ENCODE results near the gene STK4. TPM values are rescaled to one million over a fixed set of nuclear protein-coding genes. Genes with fewer than 3 reads are reported as not detected.

STK4 gene
- total RNA-seq, 1 donor from 2014 or later: 147 TPM

DNA sequence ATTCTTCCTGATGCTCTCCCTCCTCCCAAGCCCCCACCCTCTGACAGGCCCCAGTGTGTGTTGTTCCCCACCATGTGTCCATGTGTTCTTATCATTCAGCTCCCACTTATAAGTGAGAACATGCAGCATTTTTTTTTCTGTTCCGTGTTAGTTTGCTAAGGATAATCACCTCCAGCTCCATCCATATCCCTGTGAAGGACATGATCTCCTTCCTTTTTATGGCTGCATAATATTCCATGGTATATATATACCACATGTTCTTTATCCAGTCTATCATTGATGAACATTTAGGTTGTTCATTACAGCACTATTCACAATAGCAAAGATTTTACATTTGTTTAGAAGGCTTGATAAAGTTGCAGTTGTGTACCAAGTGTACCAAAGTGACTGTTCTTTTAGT lies 76.7 kb downstream of the STK4 start:
- Mint-ChIP-seq H3K4me3 (ENCODE audit: low read depth) (no peak overlapping the region), H3K9me3 (no peaks in the 10 kb centered on the region), H3K27me3 (ENCODE audit: low read depth) (no peaks in the 10 kb centered on the region), H3K4me1 (ENCODE audit: low read depth) (peaks cover 31% of the 10 kb centered on the region), H3K27ac (no peak overlapping the region), H3K36me3 (ENCODE audit: low read depth) (peaks cover 65% of the 10 kb centered on the region)
- intact Hi-C loops (cut with micrococcal nuclease): no loop called here
- no peak for DNase-seq (ENCODE audit: low spot score)

- H3K4me1 Mint-ChIP-seq (ENCODE audit: low read depth): peaks cover 34% of the 10 kb centered on the region
- DNase-seq (ENCODE audit: low spot score): no peak
- H3K27ac Mint-ChIP-seq: peak overlapping the region; percentile 66
- intact Hi-C loops (cut with micrococcal nuclease): loop anchor here (1.0 kb wide), 1 partner anchor 52 kb away; no protein-coding TSS in a partner anchor
- H3K9me3 Mint-ChIP-seq: no peaks in the 10 kb centered on the region
- no peak overlapping the region for H3K4me3 Mint-ChIP-seq (ENCODE audit: low read depth)
- no peaks in the 10 kb centered on the region for H3K27me3 Mint-ChIP-seq (ENCODE audit: low read depth)
- H3K36me3 Mint-ChIP-seq (ENCODE audit: low read depth): peaks cover 73% of the 10 kb centered on the region
Measured at GRCh38 chr20:45044084-45044573, 77.8 kb downstream of the STK4 start.

DNA sequence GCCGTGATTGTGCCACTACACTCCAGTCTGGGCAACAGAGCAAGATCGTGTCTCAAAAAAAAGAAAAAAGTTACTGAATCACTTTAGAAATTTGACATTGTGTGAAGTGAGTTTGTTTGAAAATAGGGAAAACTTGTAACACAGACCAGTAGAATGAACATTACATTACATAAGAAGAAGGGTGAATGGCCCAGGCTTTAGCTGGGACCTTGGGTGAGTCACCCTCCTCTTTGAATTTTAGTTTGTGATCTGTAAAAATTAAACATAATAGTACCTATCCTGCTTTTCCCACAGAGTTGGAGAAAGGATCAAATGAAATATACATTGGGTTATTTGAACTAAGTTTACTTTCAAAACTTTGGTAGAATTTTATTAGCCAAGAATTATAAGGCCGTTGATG lies 78.3 kb downstream of the STK4 start:
- H3K27me3 Mint-ChIP-seq (ENCODE audit: low read depth): no peaks in the 10 kb centered on the region
- intact Hi-C loops (cut with micrococcal nuclease): loop anchor here (1.0 kb wide), 1 partner anchor 52 kb away; no protein-coding TSS in a partner anchor
- H3K36me3 Mint-ChIP-seq (ENCODE audit: low read depth): peaks cover 75% of the 10 kb centered on the region
- H3K9me3 Mint-ChIP-seq: no peaks in the 10 kb centered on the region
- no peak overlapping the region for H3K27ac Mint-ChIP-seq
- H3K4me1 Mint-ChIP-seq (ENCODE audit: low read depth): peaks cover 37% of the 10 kb centered on the region
- H3K4me3 Mint-ChIP-seq (ENCODE audit: low read depth): no peak overlapping the region
- DNase-seq (ENCODE audit: low spot score): no peak

GRCh38 chr20:45047581-45048119 lies 81.3 kb downstream of the STK4 start:
- peaks cover 39% of the 10 kb centered on the region for H3K4me1 Mint-ChIP-seq (ENCODE audit: low read depth)
- intact Hi-C loops (cut with micrococcal nuclease): no loop called here

DNA sequence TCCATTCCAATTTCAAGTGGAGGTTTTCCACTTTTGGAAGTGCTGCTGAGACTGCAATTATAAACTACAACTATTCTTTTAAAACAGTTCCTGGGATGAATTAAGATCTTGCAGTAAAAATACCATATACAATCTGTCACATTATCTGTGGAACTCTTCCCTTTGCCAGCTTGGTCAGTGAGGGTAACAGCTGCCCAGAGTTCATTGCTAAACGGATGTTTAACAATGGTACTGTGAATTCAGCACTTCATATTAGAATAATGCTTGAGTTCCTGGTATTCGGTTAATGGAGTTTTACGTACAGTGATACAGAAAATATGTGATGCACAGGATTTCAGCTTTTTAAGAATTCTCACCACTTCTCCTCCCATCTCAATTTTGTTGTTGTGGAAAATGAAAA lies 83.1 kb downstream of the STK4 start:
- no peak for DNase-seq (ENCODE audit: low spot score)
- H3K36me3 Mint-ChIP-seq (ENCODE audit: low read depth): peaks cover 66% of the 10 kb centered on the region
- peaks cover 48% of the 10 kb centered on the region for H3K4me1 Mint-ChIP-seq (ENCODE audit: low read depth)
- H3K9me3 Mint-ChIP-seq: no peaks in the 10 kb centered on the region
- peak overlapping the region; percentile 83 for H3K27ac Mint-ChIP-seq
- H3K4me3 Mint-ChIP-seq (ENCODE audit: low read depth): peak overlapping the region; percentile 54
- intact Hi-C loops (cut with micrococcal nuclease): no loop called here
- no peaks in the 10 kb centered on the region for H3K27me3 Mint-ChIP-seq (ENCODE audit: low read depth)

More at GRCh38 chr20:45047581-45048119, 81.3 kb downstream of the STK4 start:
- Mint-ChIP-seq H3K9me3 (no peaks in the 10 kb centered on the region), H3K4me3 (ENCODE audit: low read depth) (no peak overlapping the region), H3K27ac (no peak overlapping the region), H3K27me3 (ENCODE audit: low read depth) (no peaks in the 10 kb centered on the region), H3K36me3 (ENCODE audit: low read depth) (peaks cover 66% of the 10 kb centered on the region)
- DNase-seq (ENCODE audit: low spot score): no peak

- peaks cover 50% of the 10 kb centered on the region for H3K4me1 Mint-ChIP-seq (ENCODE audit: low read depth)
- H3K9me3 Mint-ChIP-seq: no peaks in the 10 kb centered on the region
- intact Hi-C loops (cut with micrococcal nuclease): loop anchor here (5.0 kb wide), 1 partner anchor 83 kb away; the partner anchor contains the start of gene STK4
- H3K4me3 Mint-ChIP-seq (ENCODE audit: low read depth): peak overlapping the region; percentile 54
- H3K27me3 Mint-ChIP-seq (ENCODE audit: low read depth): no peaks in the 10 kb centered on the region
- peaks cover 71% of the 10 kb centered on the region for H3K36me3 Mint-ChIP-seq (ENCODE audit: low read depth)
- peak overlapping the region; percentile 83 for H3K27ac Mint-ChIP-seq
- DNase-seq (ENCODE audit: low spot score): no peak
Measured at GRCh38 chr20:45049904-45050471, 83.7 kb downstream of the STK4 start.

DNA sequence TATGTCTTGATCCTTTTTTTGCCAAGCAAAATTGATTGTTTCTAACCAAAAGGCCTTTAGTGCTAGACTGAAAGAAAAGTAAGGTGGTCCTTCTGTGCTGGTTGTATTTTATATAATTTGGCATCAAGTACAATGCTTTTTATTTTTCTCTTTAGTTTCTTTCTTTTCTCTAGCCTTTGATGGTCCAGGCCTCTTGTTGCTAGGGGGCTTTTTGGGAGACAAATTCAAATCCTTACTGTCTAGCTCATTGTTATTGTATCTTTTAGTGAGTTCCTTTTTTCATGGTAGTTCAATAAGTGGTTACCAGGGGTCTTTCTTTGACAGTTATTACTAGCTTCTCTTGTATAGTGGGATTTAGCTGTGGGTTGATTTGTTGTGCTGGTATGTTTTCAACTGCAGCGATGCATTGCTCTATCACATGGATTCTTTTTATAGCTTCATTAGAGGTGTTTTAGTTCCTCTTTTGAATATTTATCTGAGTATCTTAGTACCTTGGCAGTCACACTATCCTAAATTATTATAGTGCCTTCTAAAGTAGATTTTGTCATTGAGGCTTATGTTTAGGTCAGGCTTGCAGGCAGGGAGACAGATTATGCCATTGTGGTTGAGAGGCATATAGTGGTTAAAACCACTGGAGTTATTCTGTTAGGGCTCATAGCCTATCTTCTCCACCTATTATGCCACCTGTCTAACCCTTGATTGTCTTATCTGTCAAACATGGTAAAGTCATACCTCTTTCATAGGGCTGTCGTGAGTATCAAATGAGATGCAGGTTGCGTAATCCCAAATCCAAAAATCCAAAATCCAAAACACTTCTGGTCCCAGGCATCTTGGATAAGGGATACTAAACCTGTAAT lies 85.1 kb downstream of the STK4 start:
- Mint-ChIP-seq H3K27ac (peak overlapping the region; percentile 0), H3K36me3 (ENCODE audit: low read depth) (peaks cover 76% of the 10 kb centered on the region), H3K9me3 (no peaks in the 10 kb centered on the region), H3K4me1 (ENCODE audit: low read depth) (peaks cover 58% of the 10 kb centered on the region), H3K4me3 (ENCODE audit: low read depth) (no peak overlapping the region), H3K27me3 (ENCODE audit: low read depth) (no peaks in the 10 kb centered on the region)
- intact Hi-C loops (cut with micrococcal nuclease): loop anchor here (5.0 kb wide), 1 partner anchor 84 kb away; the partner anchor contains the start of gene STK4
- no peak for DNase-seq (ENCODE audit: low spot score)

- peaks cover 76% of the 10 kb centered on the region for H3K36me3 Mint-ChIP-seq (ENCODE audit: low read depth)
- peak overlapping the region; percentile 73 for H3K27ac Mint-ChIP-seq
- no peak for DNase-seq (ENCODE audit: low spot score)
- H3K4me3 Mint-ChIP-seq (ENCODE audit: low read depth): no peak overlapping the region
- peaks cover 56% of the 10 kb centered on the region for H3K4me1 Mint-ChIP-seq (ENCODE audit: low read depth)
- H3K9me3 Mint-ChIP-seq: no peaks in the 10 kb centered on the region
- no peaks in the 10 kb centered on the region for H3K27me3 Mint-ChIP-seq (ENCODE audit: low read depth)
- intact Hi-C loops (cut with micrococcal nuclease): loop anchor here (5.0 kb wide), 1 partner anchor 86 kb away; the partner anchor contains the start of gene STK4
Measured at GRCh38 chr20:45052698-45053429, 86.6 kb downstream of the STK4 start.

GRCh38 chr20:45053430-45054351 lies 87.4 kb downstream of the STK4 start:
- Mint-ChIP-seq H3K4me3 (ENCODE audit: low read depth) (no peak overlapping the region), H3K27me3 (ENCODE audit: low read depth) (no peaks in the 10 kb centered on the region), H3K27ac (peak overlapping the region; percentile 73), H3K9me3 (no peaks in the 10 kb centered on the region), H3K4me1 (ENCODE audit: low read depth) (peaks cover 62% of the 10 kb centered on the region), H3K36me3 (ENCODE audit: low read depth) (peaks cover 77% of the 10 kb centered on the region)
- no peak for DNase-seq (ENCODE audit: low spot score)
- intact Hi-C loops (cut with micrococcal nuclease): loop anchor here (5.0 kb wide), 1 partner anchor 86 kb away; the partner anchor contains the start of gene STK4

DNA sequence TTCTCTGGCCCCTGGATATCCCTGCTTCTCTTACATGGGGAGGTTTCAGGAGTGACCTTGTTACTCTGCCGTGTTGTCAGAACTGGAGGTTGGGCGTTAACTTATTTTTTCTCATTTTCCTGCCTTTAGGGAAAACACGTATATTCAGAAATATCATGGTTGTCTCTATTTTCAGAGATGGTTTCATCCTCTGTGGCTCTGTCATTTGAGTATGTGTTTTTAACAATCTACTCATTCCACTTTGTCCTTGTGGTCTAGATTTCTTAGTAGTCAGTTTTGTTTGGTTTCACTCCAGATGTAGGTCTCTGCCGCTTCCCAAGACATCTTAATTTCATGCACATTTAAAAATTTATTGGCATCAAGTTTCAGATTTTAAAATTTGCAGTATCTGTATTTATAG lies 88.7 kb downstream of the STK4 start:
- peaks cover 76% of the 10 kb centered on the region for H3K36me3 Mint-ChIP-seq (ENCODE audit: low read depth)
- no peak overlapping the region for H3K4me3 Mint-ChIP-seq (ENCODE audit: low read depth)
- H3K9me3 Mint-ChIP-seq: no peaks in the 10 kb centered on the region
- DNase-seq (ENCODE audit: low spot score): no peak
- intact Hi-C loops (cut with micrococcal nuclease): no loop called here
- peak overlapping the region; percentile 33 for H3K27ac Mint-ChIP-seq
- H3K4me1 Mint-ChIP-seq (ENCODE audit: low read depth): peaks cover 57% of the 10 kb centered on the region
- no peaks in the 10 kb centered on the region for H3K27me3 Mint-ChIP-seq (ENCODE audit: low read depth)

- peaks cover 84% of the 10 kb centered on the region for H3K36me3 Mint-ChIP-seq (ENCODE audit: low read depth)
- H3K9me3 Mint-ChIP-seq: no peaks in the 10 kb centered on the region
- no peaks in the 10 kb centered on the region for H3K27me3 Mint-ChIP-seq (ENCODE audit: low read depth)
- H3K4me1 Mint-ChIP-seq (ENCODE audit: low read depth): peaks cover 54% of the 10 kb centered on the region
- intact Hi-C loops (cut with micrococcal nuclease): no loop called here
- no peak for DNase-seq (ENCODE audit: low spot score)
- H3K4me3 Mint-ChIP-seq (ENCODE audit: low read depth): no peak overlapping the region
- H3K27ac Mint-ChIP-seq: no peak overlapping the region
Measured at GRCh38 chr20:45056473-45057173, 90.3 kb downstream of the STK4 start.
